Activated CD4-positive, alpha-beta T cell treated with anti-CD3 and anti-CD28 coated beads for 48 hours (primary cell): Measurements from ENCODE around the gene DIP2C.

ENCODE experiments used
- DNase-seq: peaks from one replicate; pipeline ENCODE4 v3.0.0-alpha.2; 2020

Gene DIP2C

DNA sequence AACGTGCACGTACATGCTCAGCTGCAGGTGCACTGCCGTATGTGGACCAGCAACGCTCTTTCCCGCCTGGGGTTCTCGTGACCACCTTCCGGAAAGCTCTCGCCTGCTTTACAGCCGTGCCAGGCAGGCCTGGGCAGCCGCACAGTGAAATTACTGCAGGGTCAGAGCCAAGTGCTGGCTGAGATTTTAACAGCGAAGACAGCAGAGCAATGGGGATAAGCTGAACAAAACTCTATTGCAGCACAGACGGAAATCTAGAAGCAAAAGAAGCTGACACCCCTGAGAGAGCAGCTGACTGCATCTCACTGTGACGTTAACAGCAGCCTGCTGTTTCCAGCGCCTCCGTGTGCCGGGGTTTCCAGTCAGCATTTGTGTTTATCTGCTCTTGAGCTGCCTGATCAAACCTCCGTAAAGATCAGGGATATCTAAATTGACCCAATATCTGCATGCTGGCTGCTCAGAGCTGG lies 179.0 kb downstream of the DIP2C start:
- DNase-seq: no peak

GRCh38 chr10:509361-510102 lies 179.9 kb downstream of the DIP2C start:
- DNase-seq: no peak

DNA sequence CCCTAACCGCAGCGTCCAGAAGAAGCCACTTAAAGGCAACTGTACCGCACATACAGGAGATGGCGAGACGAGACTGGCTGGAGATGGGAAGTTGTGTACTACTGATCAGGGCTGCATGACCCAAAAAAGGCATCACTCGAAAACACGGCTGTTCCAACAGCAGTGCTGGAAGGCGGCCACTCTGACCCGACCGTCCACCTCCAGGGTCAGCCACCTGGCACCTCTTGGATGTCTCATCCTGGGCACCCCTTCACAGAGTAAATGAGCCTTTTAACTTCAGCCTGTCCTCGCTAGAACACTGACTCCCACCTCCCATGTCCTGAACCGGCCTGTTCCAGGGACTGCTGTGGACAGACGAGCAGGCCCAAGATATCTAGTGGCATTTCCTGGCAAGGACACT lies 180.7 kb downstream of the DIP2C start:
- DNase-seq: no peak

- DNase-seq: no peak
These were observed 181.5 kb downstream of the DIP2C start for GRCh38 chr10:507908-508444.

DNA sequence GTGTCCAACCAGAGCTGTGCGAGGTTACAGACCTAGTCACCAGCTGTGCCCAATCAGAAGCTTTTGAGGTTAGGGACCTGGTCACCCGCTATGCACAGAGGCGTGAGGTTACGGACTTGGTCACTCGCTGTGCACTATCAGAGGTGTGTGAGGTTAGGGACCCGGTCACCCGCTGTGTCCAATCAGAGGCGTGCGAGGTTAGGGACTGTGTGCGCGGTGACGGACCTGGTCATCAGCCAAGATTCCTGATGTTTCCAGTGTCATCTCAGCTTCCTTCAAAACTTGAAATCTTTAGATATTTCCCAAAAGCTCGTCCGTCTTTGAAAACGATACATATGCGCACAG lies 182.1 kb downstream of the DIP2C start:
- no peak for DNase-seq

GRCh38 chr10:506451-507354 lies 182.8 kb downstream of the DIP2C start:
- no peak for DNase-seq

DNA sequence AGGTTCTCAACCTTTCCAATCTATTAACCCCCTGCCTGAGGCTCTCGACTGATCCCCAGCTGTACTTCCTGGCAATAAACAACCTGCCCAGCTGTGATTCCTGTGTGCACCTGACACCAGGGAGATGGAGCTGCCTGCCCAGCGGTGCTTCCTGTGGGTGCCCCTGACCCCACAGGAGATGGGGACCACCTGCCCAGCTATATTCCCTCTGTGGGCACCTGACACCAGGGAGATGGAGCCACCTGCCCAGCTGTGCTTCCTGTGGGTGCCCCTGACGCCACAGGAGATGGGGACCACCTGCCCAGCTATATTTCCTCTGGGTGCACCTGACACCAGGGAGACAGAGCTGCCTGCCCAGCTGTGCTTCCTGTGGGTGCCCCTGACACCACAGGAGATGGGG lies 184.0 kb downstream of the DIP2C start:
- no peak for DNase-seq

DNA sequence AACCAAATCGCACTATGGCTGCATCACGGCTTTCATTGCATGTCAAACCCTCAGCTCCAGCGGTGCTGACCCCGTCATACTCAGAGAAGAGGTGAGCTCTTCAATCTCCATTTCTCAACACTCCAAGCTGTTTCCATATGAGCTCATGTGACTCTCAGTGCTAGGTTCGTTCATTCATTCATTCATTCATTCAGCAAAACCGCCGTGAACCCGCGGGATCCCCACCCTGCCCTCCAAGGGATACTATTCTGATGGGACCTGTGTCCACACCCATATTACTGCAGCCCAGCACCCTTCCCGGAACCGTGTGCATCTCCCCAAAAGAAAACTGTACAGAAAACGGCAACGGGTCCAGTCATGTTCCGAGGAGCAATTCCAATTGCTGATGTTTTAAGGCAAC lies 184.7 kb downstream of the DIP2C start:
- no peak for DNase-seq

- DNase-seq: no peak
These were observed 185.3 kb downstream of the DIP2C start for GRCh38 chr10:504121-504611.

DNA sequence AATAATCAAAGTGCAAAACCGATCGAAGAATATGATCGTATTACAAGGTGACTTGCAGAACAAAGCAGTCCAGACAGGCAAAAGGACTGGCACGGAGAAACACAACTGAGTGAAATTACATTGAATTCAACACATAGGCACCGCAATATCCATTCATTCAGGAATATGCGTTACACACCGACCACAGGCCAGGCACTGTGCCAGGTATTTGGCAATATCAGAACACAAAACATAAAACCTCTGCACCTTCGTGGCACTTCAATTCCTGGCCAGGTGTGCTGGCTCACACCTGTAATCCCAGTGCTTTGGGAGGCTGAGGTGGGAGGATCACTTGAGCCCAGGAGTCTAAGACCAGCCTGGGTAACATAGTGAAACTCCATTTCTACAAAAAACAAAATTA lies 187.9 kb downstream of the DIP2C start:
- no peak for DNase-seq

DNA sequence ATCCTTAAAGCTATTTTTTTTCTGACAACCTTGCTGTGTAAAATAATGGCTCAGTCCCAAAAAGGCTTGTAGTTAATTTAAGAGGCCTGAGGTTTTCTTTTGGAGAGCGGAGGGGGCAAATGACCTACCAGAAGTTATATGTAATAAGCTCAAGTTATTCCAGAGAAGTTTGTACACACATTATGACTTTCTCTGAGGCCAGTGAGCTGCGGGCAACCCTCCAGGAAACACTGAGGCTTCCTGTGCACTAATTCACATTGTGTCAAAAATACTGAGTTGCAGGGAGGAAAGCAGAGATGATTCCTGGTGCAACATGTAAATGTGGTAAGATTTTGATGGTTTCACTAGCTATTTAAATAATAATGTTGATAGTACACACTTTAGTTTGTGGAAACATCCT lies 188.6 kb downstream of the DIP2C start:
- DNase-seq: no peak

GRCh38 chr10:499991-500390 lies 189.5 kb downstream of the DIP2C start:
- no peak for DNase-seq

- DNase-seq: no peak
These were observed 190.6 kb downstream of the DIP2C start for GRCh38 chr10:498760-499435.

DNA sequence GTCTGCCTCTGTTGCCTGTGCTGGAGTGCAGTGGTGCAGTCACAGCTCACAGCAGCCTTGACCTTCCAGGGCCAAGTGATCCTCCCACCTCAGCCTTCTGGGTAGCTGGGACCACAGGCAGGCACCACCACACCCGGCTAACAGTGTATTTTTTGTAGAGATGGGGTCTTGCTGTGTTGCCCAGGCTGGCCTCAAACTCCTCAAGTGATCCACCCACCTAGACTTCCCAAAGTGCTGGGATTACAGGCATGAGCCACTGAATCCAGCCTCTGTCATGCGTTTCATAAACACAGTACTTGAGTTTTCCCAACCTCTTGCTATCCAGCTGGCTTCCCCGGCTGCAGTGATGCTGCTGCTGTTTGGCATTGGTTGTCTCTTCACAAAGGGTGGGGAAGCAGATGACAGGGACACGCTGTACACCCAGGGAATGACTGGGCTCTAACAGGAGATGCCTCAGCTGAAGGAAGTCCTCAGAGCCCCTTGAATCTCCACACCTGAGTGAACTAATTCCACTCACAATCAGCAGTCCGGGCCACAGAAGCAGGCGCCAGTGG lies 191.5 kb downstream of the DIP2C start:
- DNase-seq: no peak

- DNase-seq: no peak
These were observed 192.2 kb downstream of the DIP2C start for GRCh38 chr10:497289-497688.

GRCh38 chr10:494556-494955 lies 194.9 kb downstream of the DIP2C start:
- DNase-seq: no peak

GRCh38 chr10:494149-494542 lies 195.3 kb downstream of the DIP2C start:
- DNase-seq: no peak

DNA sequence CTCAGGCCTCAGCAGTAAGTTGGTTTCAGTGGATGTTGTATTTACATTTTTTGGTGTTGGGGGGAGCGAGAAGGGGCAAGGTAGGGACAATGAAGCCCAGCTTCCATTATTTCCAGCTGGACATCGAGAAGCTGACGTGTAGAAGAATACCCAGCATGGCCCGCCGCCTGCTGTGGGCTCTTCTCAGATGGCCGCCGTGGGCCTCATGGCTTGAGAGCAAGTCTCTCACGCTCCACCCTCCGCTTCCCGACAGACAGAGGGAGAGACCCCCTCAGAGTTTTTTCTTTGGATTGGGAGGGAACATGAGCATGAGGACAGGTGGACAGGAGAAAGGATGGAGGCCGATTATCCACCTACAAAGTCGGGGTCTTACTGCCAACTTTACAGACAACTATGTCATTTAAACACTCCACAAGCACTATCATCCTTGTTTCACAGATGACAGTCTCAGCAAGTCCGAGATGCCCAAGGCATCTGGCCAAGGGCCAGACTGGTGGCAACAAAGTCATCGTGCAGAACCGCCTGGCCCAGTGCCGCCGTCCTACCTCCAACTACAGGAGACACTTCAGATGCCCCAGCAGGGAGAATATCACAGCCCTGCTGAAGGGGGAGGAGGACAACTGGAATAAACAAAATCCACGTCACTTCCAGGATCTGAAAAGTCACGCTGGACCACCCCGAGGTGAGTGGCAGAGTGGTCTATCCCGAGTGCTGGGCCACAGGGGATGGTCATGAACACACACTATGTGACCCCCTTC lies 195.9 kb downstream of the DIP2C start:
- no peak for DNase-seq

DNA sequence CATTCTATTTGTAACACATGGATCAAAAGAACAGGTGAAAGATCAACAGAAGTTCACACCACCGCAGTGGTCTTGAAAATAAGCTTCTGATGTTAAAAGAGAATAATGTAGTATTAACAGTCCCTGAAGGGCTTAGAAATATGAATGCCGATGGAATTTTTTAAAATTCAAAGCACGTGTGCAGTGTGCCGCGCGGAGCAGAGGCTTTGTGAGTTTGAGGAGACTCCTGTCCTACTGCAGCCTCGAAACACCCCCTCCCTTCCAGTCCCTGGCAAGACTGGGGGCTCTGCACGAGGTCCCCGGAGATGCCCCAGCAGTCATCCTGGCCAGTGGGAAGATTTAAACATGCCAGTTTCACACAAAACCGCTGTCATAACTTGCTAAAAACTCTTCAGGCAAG lies 196.6 kb downstream of the DIP2C start:
- DNase-seq: no peak

- DNase-seq: no peak
These were observed 197.6 kb downstream of the DIP2C start for GRCh38 chr10:491667-492424.

DNA sequence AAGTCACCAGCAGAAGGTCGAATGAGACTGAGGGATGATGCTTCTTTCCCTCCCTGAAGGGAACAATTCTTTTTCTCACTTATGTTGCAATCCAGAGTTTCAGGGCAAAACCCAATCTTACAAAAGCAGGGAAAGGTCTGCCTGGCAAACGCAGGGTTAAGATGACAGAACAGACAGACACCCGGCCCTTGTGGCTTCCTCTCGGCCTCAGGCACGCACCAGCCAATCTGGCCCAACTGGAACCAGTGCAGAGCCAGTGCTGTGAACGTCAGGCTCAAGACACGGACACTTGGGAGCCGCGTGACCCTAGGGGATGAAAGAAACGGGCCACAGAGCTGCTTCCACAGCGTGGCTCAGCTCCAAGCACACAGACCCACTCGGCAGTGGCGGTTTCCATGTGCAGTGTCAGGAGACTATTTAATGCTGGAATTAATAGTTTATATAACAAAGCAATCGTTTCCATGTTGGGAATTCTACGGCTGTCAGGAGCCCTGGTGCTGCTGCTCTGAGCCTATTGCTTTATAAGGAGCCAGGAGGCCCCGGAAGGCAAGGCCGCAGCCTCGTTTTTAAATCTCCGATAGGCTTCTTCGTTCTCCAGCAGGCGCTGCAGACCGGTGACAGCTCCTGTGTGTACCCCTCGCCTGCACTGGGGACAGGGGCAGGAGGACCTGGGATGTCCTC lies 198.4 kb downstream of the DIP2C start:
- DNase-seq: no peak
